DMS114 treated with DMSO at 0.1 percent for 48 hours (cell line): ENCODE data around the gene NBDY.
"Not testable (repeated sequence)": the region's sequence is repeated elsewhere in the genome, so short reads cannot be mapped to it uniquely, and the experiment has no call there.

Source experiments
- DNase-seq: peaks from one replicate; lab custom pipeline; 2025; ENCODE audit not compliant: unreplicated experiment; lab: John Stamatoyannopoulos, UW

NBDY gene

GRCh38 chrX:56764153-56764974, 35.3 kb downstream of the NBDY start:
- no peak for DNase-seq

GRCh38 chrX:56764975-56765791, 36.1 kb downstream of the NBDY start:
- no peak for DNase-seq

GRCh38 chrX:56765811-56766553, 36.9 kb downstream of the NBDY start:
- no peak for DNase-seq

- no peak for DNase-seq
These were observed 37.7 kb downstream of the NBDY start for GRCh38 chrX:56766554-56767347.

GRCh38 chrX:56767348-56768119, 38.5 kb downstream of the NBDY start:
- not testable (repeated sequence) for DNase-seq

GRCh38 chrX:56768120-56768660, 39.1 kb downstream of the NBDY start:
- DNase-seq = not testable (repeated sequence)

- not testable (repeated sequence) for DNase-seq
These were observed 43.9 kb downstream of the NBDY start for GRCh38 chrX:56772675-56773521.

GRCh38 chrX:56773522-56774060, 44.5 kb downstream of the NBDY start:
- DNase-seq = not testable (repeated sequence)

GRCh38 chrX:56778099-56778923, 49.3 kb downstream of the NBDY start:
- not testable (repeated sequence) for DNase-seq

GRCh38 chrX:56778924-56779468, 50.0 kb downstream of the NBDY start:
- DNase-seq = not testable (repeated sequence)

GRCh38 chrX:56780681-56781649, 51.9 kb downstream of the NBDY start:
- not testable (repeated sequence) for DNase-seq

GRCh38 chrX:56782352-56782751, 53.3 kb downstream of the NBDY start:
- no peak for DNase-seq

- DNase-seq = no peak
These were observed 53.9 kb downstream of the NBDY start for GRCh38 chrX:56782791-56783449.

- DNase-seq = no peak
These were observed 54.4 kb downstream of the NBDY start for GRCh38 chrX:56783450-56783831.

GRCh38 chrX:56783996-56784620, 55.1 kb downstream of the NBDY start:
- no peak for DNase-seq
